HG02970 (cell line): ENCODE results near the gene ZBTB26.

ENCODE experiments used
- ATAC-seq: cut with Tn5 transposase; IDR thresholded peaks from one replicate; pipeline ENCODE4 v1.9.1; 2021; ENCODE audit warnings: mild to moderate bottlenecking, moderate library complexity, moderate number of reproducible peaks; ENCODE audit not compliant: unreplicated experiment, low FRiP score

ZBTB26 gene, protein sequence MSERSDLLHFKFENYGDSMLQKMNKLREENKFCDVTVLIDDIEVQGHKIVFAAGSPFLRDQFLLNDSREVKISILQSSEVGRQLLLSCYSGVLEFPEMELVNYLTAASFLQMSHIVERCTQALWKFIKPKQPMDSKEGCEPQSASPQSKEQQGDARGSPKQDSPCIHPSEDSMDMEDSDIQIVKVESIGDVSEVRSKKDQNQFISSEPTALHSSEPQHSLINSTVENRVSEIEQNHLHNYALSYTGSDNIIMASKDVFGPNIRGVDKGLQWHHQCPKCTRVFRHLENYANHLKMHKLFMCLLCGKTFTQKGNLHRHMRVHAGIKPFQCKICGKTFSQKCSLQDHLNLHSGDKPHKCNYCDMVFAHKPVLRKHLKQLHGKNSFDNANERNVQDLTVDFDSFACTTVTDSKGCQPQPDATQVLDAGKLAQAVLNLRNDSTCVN

DNA sequence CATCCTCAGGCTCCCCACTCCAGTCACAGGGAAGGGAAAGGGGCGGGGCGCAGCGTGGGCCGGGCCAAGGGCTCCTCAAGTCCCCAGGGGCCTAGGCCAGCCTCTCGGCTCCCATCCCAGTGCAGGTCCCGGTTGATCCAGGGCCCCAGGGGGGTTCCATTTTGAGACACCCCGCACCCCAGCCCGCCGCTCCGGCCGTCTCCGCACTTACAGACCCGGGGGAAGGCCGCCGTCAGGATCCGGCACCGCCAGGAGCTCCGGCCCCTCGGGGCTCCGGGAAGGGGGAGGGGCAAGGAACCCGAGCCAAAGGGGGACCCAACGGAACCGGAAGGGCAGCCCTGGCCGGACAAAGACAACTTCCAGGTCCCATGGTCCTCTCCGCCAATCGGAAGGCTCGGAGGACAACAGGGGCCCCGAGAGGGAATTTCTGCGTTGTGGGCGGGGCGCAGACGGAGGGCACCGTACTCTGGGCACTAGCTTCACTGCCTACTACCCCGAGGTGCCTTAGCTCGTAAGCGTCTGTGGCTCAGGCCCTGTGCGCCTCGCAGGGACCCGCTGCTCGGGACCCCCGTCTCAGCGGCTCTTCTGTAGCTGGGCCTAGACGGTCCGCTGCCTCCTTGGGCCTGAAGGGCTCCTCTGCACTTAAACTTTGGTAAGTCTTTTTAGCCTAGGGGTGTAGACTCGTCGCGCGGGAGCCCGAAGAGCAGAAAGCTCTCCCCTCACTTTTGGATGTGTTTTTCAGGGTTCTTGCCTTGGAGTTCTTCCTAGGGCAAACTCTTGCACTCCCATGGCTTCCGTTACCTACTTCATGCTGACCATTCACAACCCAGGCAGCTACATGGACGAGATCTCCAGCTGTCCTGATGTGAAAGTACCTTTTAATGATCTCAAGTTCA, at the start of gene ZBTB26:
Gene ZBTB26, minus strand, starts transcription at position 287 of the 896 bp plus-strand sequence. CDS start 11,578 bp downstream, outside the sequence.
- ATAC-seq: peak; percentile 92

DNA sequence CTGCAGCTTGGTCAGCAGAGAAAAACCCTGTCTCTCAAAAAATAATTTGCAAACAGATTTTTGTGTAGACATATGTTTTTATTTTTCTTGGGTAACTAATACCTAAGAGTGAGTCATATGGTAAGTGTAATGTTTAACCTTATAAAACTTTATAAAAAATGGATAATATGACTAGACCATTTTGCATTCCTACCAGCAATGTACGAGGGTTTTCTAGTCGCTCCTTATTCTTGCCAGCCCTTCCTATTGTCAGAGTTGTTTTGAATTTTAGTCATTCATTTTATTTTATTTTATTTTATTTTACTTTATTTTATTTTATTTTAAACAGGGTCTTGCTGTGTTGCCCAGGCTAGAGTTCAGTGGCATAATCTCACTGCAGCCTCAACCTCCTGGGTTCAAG, 47.3 kb upstream of the ZBTB26 start:
- ATAC-seq: no peak

DNA sequence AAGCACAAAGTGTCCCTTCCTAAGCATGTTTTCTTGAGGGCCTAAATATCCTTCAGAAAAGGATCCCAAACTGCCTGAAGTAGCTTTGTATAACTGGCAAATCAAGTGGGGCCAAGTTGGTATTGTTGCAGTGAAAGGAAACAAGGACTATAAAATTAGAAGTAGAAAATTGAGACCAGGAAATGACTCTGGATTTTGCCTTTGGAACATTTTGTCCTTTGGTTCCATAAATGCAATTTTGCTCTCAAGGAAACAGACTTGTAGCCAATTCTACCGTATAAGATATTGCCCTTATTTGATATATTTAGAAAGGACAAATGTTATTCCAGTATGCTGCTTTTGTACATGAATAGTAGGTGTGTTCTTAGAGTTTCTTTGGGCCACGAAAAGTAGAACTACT, 43.9 kb upstream of the ZBTB26 start:
- ATAC-seq: no peak

DNA sequence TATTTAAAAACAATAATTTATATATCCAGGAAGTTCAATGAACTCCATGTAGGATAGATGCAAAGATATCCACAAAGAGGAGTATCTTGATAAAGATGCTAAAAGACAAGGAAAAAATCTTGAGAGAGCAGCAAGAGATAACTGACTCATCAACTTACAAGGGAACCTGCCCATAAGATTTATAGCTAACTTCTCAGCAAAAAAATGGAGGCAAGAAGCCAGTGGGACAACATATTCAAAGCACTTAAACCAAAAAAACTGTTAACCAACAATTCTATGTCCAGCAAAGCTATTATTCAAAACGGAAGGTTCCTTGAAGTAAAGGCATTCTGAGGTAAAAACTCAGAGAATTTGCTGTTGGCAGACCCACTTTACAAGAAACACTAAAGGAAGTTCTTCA, 29.8 kb upstream of the ZBTB26 start:
- no peak for ATAC-seq

DNA sequence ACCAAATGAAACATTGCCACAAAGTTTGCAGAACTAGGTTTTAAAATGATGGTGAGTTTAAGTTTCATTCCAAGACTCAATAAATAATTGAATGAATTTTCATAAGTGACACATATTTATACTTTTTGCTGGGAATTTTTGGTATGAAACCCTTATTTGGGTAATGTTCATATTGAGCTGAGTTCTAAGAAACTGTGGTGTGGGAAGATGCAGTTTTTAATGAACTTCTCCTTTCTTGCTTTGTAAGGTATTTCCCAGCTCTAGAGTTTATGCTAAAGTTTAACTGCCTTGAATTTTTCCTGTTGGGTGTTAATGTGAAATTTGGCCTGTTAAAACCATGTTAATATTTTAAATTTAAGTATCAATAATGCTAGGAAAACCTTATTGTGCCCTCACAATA, 24.6 kb upstream of the ZBTB26 start:
- no peak for ATAC-seq

DNA sequence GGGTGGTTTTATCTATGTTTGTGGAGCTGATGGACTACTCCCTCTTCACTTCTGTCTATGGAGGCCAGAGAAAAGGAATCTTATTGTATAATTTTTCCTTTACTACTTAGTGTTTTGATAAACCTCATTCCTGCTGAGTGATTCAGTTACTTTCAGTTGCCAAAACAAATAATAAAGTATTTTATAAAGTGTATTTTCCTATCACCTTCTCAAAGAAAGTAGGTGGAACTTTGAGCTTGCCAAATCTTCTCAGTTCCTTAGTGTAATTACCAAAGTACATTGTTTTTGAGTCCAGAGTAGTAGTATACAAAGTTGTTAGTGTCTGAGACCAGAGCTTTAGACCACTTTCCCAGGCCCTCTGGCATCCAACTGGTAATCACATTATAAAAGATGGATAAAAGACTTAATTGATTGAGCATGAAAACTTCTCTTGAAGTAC, 23.0 kb upstream of the ZBTB26 start:
- no peak for ATAC-seq

DNA sequence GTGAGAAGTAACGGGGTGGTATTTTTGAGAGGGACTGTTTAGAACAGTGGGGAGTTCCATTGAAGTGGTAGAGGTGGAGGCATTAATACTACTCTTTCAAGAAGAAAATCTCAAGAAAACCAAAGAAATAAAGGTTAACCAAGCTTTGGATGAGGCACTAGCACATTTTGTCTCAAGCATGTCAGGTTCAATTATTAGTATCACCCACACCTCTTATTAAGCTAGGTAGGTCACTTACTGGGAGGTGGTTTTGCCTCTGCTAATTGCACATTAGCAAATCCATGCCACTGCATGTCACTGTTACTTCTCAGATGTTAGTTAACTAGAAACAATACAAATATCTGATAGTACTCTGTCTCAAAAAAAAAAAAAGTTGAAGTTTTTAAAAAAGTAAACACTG, 19.7 kb upstream of the ZBTB26 start:
- ATAC-seq: no peak

DNA sequence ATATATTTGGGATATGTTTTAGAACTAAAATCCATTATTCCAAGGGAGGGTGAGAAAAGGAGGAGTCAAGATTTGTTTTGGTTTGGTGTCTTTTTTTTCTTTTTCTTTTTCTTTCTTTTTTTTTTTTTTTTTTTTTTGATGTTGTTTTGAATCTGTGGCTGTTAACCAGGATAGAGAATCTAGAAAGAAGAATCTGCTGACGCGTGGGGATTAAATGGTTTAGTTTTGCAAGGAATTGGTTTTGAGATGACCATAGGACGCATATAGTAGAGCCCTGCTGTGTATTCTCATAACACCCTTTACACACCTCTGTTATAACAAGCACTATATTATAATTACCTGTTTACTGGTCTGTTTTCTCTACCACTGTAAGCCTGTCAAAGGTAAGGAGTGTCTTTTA, 19.0 kb upstream of the ZBTB26 start:
- no peak for ATAC-seq

DNA sequence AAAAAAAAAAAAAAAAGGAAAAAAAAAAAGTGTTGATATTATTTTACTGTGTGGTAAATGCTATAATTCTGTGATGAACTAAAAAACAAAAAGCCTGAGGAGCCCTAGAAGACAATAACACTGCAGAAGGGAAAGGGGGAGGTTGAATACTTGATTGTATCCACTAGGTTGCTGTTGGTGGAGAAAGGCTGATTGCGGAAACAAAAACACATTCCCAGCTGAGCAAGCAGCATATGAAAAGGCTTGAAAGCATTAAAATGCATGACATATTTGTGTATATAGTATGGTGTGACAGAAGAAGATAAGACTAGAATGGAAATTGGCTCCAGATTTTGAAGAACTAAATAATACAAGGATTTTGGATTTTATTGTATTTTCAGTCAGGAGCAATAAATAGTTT, 18.4 kb upstream of the ZBTB26 start:
- no peak for ATAC-seq

DNA sequence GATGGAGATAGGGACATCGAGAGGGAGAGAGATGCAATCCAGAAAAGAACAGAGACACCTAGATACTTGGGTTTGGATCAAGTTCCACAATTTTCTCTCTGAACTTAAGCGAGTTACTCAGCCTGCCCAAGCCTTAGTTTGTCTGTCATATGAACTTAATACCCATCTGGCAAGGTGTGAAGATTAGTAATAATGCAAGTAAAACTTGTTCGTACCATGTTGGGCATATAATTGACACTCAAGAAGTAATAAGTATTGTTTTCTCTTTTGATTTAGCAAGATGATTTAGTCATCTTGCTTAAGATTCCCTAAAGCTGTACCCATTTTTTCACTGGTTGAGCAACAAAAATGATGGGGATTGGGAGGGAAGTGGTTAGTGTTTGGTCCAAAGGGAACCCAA, 17.0 kb upstream of the ZBTB26 start:
- no peak for ATAC-seq

DNA sequence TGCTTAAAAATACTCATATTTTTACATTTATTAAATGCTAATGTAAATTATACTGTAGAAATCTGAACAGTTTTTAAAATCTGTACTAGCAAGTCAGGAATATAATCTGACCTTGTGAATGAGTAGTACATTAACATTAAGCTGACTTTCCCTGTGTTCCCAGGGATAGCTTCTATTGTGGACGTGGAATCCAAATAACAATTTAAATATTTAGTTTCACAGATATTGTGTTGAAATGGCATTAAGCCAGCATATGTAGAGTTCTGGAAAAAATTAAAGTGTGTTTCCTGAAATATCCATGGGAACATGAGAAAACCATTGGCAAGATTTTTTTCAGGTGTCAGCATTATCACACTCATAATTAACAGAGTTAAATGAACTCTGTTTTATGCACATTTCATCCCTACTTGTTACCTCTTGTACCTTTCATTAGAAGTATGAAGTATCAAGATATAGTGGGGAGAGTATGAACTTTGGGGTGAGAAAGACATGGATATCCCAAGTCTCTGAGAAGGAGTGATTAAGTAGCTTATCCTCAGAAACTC, 15.2 kb upstream of the ZBTB26 start:
- ATAC-seq: no peak

DNA sequence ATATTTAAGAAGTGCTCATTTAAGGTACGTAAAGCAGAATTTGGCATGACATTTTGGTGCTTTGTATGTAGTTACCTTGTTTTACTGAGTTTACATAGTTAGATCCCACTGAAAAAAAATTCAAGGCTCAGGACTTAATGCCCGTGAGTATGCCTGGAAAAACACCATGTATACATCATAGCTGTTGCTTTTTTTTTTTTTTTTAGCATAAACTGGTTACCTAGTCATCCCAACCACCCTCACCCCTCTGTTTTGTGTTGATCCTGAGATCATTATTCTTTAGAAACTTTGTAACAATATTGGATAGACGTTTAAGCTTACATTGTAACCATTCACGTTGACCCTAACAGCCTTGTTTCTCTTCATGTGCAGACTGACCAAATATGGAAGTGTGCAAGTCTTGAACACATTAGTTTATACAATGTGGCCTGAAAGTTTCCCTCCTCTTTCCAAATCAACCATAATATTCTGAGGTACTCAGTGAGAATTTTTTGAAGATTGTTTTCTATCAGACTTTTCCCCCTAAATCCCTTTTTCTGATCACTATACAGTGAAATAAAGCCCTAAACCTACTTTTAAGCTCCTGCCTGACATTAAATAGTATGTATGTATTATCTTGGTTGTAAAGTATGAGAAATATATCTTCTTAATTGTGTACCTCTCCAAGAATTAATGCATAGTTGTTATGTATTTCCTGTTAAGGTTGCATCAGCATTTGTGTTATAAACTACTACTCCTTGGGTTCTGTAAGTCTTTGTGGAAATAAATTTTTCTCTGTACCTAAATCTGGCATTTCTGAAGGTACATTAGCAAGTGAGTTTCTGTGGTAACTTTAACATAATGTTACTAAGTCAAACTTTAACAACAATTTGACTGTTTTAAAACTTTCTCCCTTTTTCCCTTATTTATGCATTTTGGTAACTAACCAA, 13.9 kb upstream of the ZBTB26 start:
- no peak for ATAC-seq

DNA sequence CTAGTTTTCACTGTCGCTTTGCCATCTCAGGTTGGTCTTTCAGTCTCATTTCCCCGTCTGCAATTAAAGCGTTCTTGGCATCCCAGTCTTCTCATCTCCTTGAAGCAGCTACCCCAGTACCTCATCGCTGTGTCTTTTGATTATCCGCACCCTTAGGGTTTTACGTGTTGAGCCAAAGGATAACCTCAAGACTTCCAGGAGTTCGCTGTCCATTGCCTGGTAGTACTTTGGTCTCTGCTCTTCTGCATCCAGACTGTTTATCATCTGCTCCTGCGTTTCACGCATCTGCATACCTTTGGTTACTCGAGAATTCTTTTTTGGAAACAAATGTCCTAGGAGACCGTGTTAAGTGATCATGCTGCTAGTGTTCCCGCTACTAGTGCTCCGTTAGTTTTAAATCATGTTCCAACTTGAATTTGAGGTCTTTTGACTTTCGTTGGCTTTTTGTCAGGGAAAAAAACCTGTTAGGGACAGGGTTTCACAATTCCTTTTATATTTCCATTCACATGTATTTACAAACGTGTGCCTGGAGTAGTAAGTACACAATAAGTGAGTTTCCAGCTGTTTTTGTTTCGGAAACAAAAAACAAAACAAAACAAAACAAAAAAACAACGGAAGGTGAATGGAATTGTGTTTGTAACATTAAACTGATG, 10.4 kb upstream of the ZBTB26 start:
- ATAC-seq: no peak

DNA sequence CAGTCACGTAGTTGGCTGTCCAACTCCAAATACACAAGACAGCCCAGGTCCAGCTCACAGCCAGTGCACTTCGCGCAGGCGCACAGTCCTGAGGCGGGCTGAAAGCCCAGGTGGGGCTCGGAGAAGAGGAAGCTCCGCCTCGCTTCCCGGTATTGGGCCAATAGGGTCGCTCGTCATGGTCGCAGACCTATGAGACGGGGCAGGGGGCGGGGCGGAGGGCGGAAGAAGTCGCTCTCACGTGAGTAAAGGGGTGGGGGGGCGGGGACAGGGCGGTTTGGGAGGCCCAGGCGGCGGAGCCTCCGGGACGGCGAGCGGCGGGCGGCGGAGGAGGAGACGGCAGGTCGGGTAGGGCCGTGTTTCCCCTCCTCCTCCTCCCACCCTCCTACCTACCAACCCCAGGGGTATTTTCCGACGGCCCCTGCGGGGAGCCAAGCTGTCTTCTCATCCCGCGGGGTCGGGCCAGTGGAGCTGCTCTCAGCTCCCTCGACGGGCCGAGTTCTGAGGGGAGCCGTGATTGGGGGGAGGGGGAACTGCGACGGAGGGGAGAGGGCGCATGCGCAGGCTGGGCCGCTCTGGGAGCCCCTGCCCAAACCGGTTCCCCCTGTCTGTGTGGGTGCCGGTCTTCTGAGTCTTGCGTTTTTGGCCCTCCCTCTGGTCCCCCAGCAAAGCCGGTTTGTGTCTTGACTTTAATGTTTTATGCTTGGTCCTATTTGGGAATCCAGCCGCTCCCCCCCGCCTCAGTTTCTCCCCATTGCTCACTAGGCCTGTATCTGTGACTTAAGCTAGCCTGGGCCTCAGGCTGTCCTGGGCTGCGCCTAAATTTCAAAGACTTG, 9.7 kb upstream of the ZBTB26 start, which contains the start of gene RABGAP1:
Gene RABGAP1, plus strand, starts transcription at position 272 of the 833 bp plus-strand sequence. CDS start 16,040 bp downstream, outside the sequence.
- peak; percentile 98 for ATAC-seq

DNA sequence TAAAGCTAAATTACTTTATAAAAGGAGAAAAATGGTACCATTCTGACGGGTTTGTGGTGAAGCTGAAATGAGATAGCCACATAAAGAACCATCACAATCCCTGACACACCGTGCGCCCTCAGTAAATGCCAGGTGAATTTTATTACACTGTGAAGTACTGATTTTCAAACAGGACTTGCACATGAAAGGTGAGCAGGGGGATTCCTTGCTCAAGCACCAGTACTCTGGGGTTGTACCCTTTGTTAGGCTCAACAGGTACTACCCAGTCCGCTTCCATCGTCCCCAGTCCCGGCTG, 9.1 kb upstream of the ZBTB26 start:
- no peak for ATAC-seq

DNA sequence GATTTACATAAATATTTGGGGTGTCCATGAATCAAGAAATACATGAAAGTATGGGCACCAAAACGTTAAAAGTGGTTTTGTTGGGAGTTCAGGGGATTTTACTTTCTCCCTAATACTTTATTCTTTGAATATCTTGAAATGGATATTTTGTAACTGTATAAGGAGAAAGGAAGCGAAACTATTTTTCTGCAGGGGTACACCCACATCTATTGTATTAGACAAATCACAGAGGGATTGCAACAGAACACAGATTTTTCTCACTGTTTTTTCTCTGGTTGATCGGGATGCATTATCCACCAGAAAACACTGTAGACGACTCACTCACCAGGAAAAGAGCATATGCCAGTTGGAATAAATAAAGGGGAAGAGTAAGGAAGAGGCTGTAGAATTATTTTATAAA, 8.3 kb upstream of the ZBTB26 start:
- no peak for ATAC-seq

DNA sequence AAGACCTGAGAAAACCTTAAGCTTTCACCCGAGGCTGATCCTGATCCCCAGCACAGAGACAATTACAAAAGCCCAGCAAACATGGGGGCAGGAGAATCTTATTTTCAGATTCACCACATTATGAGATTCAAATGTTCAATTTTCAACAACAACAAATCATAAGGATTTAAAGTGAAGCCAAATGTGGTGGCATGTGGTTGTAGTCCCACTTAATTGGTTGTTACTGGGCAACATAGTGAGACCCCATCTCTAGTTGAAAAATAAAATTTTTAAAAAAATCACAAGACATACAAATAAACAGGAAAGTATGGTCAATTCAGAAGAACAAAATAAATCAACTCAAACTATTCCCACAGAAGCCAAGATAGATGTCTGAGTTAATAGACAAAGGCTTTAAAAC, 5.6 kb upstream of the ZBTB26 start:
- no peak for ATAC-seq

DNA sequence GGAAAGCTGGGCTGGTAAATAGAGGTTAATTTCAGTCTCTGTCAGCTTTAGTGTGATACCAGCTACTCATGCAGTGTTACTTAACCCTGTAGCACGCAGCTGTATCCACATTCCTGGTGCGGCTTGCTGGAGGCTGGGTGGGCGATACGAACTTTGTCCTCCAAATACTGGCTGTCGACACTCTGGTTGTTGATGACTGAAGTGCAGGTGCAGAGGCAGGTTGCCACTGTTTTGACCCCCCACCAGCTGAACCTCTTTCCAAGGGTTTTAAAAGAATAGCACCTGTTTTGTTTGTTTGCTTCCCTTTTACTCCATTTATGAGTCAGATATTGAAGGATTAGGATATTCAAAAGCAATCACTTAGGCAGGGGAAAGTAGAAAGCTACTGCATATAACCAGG, 5.2 kb upstream of the ZBTB26 start:
- ATAC-seq: no peak
